ENCODE measurements around the gene PLAAT5. TPM values are rescaled to one million over a fixed set of nuclear protein-coding genes. Genes with fewer than 3 reads are reported as not detected.

PLAAT5 gene
- total and polyA plus RNA-seq, 2 of the 8 experiments (the other 6 are each of a cell fraction or from before 2014, with no cell fraction given) = 16.0 to 18.7 TPM

GRCh38 chr11:63491636-63492372 lies 837 bp upstream of the PLAAT5 start (continued):
- no peak for TF ChIP-seq HDAC6 (IDR thresholded peaks at IDR 0.05; ENCODE audit: low read depth, low read length)
